ENCODE results near the gene OR51B2.

DNA sequence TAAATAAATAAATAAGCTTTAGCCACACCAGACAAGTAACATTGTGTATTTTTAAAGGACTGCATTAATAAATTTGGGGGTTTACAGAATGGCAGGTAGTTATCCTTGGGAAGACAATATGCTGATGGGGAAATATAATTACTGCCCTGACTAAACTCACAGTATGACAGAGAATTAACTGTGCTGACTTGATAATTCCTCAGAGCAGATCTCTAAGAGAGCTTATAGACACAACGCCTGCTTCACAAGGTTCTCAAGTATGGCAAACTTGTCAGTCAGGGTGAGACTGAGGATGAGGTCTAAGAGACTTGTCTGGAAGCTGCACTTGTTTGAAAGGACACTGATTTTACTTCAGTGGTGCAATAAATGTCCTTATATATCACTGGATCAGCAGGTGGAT, 25.6 kb downstream of the OR51B2 start:
- no peak for TF ChIP-seq POLR2A (IDR thresholded peaks at IDR 0.05)
- TF ChIP-seq, protein P1, sequence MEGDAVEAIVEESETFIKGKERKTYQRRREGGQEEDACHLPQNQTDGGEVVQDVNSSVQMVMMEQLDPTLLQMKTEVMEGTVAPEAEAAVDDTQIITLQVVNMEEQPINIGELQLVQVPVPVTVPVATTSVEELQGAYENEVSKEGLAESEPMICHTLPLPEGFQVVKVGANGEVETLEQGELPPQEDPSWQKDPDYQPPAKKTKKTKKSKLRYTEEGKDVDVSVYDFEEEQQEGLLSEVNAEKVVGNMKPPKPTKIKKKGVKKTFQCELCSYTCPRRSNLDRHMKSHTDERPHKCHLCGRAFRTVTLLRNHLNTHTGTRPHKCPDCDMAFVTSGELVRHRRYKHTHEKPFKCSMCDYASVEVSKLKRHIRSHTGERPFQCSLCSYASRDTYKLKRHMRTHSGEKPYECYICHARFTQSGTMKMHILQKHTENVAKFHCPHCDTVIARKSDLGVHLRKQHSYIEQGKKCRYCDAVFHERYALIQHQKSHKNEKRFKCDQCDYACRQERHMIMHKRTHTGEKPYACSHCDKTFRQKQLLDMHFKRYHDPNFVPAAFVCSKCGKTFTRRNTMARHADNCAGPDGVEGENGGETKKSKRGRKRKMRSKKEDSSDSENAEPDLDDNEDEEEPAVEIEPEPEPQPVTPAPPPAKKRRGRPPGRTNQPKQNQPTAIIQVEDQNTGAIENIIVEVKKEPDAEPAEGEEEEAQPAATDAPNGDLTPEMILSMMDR (IDR thresholded peaks at IDR 0.05), result no peak

All from ovary (tissue), 3 donors.